Dedifferentiated amniotic fluid mesenchymal stem cell (primary cell): Measurements from ENCODE around the gene ADSL.
"Not testable (repeated sequence)": the region's sequence is repeated elsewhere in the genome, so short reads cannot be mapped to it uniquely, and the experiment has no call there.

Source experiments
- DNase-seq: peaks from one replicate; pipeline ENCODE4 v3.0.0-alpha.2; 2016; ENCODE audit errors: extremely low spot score

The ADSL gene

DNA sequence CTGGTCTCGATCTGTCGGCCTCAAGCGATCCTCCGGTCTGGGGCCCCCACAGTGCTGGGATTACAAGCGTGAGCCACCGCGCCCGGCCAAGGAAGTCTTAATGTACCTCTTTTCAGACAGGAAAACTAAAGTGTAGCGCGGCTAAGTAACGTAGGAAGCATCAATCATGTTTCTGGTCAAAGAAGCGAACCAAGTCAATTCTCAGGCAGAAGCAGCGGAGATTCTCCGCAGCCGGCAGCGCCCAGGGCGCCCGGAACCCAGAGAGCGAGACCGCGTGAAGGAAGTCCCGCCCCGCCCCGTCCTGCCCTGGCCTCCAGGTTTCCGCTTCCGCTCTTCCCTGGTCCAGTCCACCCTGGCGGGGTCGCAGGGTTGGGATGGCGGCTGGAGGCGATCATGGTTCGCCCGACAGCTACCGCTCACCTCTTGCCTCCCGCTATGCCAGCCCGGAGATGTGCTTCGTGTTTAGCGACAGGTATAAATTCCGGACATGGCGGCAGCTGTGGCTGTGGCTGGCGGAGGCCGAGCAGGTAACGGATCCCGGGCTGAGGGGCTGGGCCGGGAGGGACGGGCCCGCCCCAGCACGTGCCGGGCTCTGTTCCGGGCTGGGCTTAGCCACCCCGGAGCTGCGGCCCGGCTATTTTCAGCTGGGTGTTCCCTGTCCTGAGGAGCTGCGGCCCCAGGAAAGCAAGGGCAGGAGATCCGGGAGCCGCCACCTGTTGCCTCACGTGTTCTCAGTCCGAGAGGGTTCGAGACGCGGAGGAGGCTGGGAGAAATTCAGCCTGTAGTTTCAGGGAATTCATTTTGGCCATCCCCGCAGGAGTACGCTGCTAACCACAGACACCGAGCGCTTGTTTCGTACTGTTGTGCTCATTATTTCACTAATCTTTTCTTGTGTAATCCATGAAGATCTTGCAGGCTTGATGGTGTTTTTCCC, at the start of gene ADSL:
TSS of gene ADSL (plus strand) at position 316 of the 934 bp plus-strand sequence. CDS start at position 375, 59 bp downstream.
- DNase-seq = peak; percentile 80

DNA sequence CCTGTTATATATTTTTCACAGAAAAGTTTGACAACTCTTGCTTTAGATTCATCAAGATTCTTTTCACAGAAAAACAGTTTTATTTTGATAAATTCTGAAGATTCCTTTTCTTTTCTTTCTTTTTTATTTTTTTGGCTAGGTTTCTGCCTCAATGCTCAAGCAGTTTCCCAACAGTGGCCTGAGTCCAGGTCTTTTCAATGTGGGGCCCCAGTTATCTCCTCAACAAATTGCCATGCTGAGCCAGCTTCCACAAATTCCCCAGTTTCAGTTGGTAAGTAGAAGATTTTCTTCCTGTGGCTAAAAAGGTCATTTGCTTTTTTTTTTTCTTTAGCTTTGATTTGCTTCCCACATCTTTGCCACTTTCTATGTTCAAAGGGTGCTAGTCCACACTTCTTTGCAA, 46.0 kb upstream of the ADSL start:
- peak; percentile 9 for DNase-seq

DNA sequence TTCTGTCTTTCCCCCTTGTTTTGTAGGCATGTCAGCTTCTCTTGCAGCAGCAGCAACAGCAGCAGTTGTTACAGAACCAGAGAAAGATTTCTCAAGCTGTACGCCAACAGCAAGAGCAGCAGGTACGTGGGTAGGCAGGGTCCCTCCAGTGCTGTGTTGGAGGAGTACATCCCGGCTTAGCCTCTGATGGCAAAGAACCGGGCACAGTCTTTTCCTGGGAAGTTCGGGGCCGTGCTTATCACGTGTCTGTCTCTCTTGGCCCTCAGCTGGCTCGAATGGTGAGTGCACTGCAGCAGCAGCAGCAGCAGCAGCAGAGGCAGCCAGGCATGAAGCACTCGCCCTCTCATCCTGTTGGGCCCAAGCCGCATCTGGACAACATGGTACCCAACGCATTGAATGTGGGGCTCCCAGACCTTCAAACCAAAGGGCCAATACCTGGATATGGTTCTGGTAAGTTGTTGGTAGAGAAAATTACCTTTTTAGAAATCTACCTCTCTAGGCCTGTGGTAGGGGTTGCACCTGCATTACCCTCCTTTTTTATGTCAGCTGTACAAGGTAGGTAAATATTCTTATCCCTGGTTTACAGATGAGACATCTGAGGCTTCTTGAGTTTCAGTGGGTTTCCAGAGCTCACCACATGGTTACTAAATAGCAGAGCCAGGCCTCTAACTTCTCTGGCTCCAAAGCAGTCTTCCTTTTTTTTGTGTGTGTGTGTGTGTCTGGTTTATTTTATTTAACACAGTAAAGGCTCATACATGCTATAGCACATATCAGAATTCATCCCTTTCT, 45.2 kb upstream of the ADSL start:
- peak; percentile 3 for DNase-seq

DNA sequence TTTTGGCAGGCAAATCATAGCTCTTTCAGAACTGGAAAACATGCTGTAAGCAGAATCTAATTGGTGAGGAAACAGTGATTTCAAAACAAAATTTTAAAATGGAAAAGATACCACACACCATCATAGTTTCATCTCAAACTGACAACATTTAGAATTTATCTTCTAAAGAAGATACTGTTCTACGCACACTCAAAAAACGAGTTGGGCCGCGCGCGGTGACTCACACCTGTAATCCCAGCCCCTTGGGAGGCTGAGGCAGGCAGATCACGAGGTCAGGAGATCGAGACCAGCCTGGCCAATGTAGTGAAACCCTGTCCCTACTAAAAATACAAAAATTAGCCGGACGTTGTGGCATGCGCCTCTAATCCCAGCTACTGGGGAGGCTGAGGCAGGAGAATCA, 44.2 kb upstream of the ADSL start:
- no peak for DNase-seq

DNA sequence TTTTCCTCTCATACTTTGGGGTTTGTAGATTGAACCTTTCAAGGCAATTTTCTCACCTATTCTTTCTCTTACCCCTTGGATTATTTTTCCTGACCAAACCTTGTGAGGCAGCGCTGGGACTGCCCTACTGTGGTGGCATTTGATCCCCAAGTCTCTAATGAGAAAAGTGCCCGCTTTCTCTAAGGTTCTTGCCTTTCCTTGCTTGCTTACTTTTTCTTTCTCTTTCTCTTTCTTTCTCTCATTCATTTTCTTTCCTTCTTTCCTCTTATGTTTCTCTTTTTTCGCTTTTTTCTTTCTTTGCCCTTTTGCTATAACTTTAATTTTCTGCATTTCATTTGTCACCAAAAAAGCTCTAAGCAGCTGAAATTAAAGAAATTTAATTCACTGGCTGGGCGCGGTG, 40.7 kb upstream of the ADSL start:
- DNase-seq = no peak

DNA sequence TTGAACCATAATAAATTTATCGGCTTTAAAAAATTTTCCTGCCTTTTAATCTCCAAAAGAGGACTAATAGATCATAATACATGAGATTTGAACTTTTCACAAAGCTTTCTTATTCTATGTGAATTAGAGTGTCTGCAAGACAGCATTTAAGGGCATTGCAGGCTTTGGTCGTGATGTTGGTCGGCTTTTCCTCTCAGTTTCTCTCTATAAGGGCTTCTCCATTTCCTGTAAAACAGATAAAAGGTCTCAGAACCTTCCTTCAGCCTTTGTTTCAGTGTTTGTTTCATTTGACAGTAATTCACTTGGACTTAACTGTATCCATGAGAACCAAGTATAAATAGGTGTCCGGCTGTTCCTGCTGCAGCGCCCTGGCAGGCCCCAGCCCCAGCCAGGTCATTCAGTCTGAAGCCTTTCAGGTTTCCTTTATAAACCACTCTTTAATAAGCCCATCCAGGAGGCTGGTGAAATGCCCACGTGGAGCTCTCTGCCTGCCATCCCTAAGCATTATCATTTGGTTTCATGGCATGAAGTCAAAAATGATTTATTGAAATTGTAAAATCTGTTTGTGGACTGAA, 37.2 kb upstream of the ADSL start:
- no peak for DNase-seq

DNA sequence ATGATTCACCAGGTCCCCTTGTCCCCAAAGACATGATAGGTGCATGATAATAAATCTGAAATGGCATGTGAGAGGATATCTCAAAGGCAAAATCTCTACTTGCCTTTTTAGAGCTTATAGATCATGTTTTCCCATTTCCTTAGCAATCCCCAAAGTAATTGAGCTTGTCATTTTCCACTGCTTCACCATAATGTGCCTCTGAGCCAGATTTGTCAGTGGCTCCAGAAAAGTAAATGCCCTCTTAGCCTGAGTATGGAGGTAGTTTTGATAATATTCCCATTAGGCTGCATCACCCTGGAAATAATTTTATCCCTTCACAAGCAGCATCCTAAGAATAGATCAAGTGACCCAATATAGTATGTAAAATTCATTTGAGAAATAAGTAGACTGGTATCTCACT, 36.7 kb upstream of the ADSL start:
- no peak for DNase-seq

DNA sequence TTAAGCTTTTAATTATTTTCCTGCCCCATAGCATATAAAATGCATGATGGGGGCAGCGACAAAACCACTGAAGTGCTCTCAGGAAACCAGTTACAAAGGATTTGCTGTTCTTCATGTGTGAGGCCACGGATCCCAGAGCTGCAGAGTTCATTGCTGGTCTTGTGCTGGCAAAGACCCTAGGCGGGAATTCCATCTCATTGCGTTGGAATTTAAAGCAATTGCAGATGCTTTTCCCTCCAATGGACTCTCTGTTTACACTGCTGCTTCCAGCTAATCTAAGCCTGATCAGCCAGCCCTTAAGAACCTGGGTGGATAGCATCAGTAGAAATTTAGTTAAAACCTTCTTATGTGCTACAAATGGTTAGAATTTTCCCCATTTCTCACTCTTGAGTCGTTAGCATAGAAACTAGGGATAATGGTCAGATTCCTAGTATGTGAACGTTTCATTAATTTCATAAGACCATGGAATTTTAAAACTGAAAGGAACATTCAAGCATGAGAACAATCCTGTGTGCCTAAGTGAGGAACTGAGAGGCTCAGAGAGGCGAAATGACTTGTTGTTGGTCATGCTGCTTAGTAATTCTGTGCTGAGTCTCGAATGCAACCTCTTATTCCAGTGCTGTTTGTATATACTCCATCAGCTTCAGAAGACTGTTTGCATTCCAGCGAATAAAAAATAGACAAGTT, 36.1 kb upstream of the ADSL start:
- DNase-seq = peak; percentile 86

DNA sequence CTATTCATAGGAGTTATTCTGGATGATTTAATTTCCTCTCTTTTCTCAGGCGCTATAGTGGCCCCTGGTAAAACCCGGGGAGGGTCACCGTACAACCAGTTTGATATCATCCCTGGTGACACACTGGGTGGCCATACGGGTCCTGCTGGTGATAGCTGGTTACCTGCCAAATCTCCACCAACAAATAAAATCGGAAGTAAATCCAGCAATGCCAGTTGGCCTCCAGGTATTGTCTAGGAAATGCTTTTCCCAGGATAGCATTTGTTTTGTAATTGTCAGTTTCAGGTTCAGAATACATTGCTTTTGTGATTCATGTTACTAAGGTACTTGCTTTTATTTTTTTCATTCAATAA, 35.6 kb upstream of the ADSL start:
- no peak for DNase-seq

DNA sequence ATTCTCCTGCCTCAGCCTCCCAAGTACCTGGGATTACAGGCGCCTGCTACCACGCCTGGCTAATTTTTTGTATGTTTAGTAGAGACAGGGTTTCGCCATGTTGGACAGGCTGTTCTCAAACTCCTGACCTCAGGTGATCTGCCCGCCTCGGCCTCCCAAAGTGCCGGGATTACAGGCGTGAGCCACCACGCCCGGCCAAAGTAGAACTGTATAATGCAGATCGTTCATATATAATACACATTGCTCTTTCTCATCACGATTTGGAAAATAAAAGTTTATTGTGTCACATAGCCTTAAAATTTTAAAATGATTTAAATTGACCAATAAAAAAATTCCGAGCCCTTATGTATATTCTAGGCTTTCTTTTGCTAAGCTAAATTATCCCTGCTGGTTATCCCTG, 34.7 kb upstream of the ADSL start:
- not testable (repeated sequence) for DNase-seq

DNA sequence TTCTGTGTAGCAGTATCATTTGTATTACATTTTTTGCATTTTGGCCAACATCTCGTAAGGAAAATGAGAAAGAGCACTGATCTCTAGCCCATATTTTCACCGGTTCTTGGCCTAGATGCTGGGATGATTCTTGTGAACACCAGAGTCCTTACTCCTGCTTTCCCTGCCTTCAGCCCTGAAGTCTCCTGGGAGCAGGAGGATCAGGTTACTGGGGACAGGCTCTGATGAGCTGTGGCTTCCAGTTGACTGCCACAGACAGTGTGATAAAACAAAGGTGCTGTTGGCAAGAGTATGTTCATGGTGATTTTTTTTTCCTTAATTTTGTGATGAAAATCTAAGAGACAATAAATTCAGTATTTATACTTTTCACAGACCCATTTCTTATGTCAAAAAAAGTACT, 34.2 kb upstream of the ADSL start:
- DNase-seq = no peak

DNA sequence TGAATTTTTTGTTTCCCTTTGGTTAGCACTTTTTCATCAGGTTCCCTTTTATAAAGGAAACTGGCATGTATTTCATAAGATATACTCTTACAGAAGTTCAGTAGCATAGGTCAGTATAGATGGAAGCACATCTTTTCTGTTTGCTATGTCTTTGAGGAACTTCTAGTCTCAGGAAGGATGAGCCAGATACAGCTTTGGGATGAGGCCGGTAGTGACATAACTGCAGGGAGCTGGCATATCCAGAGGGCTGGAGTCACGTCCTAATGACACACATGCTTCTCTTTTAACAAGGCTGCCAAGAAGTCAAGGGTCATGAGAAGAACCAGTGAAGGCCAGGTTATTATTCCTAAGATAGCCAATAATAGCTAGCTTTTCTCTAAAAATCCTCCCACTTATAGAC, 33.3 kb upstream of the ADSL start:
- no peak for DNase-seq

DNA sequence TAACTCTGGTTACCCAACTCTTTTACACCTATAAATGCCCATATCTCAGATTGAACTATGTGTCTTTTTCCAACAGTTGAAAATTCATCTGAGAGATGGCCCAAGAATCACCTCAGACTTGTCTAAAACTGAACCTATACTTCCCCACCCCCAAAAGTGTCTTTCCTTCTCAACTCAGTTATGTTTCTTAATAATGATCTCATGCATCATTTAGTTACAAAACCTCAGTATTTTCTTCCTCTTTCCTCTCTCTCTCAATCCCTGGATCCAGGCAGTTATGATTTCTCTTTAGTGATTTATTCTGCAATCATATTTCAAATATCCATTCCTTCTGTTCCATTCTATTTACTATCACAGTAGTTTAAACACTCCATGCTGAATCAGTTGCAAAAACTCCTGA, 32.3 kb upstream of the ADSL start:
- DNase-seq = no peak

DNA sequence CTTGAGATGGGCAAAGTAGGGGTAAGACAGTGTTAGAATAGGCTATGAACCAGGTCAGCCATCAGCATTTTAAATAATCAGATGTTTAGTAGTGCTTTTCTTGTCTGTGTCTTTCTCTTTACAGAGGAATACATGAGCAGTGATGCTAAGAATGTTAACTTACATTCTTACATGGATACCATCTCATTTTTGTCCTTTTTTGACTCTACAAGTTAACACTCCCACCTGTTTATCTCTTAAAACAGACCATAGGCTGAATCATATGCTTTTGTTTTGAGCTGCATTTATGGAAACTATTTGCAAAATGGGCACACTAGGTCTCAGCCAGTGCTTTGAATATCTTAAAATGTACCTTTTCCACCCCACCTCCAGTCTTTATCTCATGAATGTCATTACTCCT, 25.6 kb upstream of the ADSL start:
- no peak for DNase-seq

DNA sequence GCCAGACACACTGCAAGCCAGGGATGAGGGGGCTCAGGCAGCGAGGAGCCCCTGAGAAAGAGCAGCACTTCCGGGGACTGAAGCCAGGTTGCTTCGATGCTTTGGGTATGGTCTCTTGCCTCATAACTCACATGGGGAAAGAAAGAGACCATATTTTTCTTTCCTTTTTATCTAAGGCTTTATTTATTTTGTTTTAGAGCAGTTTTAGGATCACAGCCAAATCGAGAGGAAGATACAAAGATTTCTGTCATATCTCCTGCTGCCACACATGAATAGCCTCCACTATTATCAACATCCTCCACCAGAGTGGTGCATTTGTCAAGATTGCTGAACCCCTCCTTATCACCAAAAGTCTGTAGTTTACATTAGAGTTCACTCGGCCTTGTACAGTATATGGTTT, 24.3 kb upstream of the ADSL start:
- DNase-seq = no peak

DNA sequence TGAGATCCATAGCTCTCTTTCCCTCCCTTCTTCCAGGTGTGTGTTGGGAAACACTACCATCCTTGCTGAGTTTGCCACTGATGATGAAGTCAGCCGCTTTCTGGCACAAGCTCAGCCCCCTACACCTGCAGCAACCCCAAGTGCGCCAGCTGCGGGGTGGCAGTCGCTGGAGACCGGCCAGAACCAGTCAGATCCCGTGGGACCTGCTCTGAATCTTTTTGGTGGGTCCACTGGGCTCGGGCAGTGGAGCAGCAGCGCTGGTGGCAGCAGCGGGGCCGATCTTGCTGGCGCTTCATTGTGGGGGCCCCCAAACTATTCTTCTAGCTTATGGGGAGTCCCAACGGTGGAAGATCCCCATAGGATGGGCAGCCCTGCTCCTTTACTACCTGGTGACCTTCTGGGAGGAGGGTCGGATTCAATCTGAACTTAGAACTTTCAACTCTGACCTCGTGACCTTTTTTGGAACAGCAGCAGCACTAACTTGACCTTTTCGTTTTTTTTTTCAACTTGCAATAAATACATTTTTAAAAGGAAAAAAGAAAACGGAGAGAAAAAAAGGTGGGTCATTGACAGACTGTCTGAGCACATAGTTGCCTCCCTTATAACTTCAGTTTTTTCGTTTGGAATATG, 23.4 kb upstream of the ADSL start:
- DNase-seq = no peak

DNA sequence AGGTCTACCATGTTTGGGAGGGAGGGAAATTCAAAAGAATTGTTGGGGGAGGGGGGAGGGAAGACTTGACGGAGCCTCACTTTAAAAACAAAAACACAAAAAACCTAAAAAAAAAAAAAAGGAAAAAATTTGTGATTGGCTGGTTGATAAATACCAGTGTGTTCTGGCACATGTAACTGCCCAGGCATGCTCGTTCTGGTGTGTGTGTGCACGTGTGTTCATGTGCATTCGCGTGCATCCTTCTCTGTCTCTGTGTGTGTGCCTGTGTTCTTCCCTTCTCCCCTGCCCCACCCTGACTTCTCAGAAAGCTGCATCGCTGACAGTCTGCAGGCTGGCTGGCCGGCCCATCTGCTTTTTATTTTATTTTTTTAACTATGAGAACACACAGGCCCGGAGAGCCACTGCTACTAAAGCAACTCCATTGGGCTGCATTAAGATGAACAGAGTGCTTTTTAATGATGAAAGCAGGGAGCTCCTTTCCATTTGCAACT, 22.6 kb upstream of the ADSL start:
- DNase-seq = no peak

DNA sequence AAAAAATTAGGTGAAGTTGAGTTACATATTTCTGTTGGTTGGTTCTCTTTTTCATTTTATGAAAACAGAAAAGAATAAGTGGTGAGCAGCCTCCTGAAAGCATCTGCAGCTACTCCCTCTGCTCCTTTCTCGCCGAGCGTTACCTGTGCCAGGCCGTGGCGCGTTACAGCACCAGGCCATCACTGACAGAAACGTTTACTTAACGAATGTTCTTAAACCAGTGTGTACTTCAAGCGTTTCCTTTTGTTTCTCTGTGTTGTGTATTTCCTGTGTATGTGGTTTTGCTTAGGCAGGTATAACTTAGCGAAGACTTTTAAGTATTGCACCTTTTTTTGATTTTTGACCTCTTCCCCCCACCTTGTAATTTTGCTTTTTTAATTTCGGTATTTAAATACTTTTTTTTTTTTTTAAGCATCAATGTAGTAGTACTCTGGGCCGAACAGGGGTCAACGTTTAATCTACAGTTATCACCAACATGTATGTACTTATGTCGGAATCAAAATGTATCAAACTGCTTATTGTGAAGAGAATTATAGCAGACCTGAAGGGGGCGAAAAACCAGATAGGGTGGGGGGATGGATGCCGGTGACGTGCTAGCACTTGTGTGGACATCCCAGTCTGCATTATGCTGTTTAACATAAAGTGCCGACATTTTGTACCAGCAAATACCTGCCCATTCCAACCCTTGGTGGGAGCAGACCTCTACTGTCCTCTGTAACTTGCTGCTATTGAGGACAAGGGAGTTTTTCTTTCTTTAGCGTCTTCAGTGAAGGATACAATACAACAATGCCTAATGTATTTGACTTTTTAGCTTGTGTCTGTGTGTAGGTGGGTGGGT, 21.6 kb upstream of the ADSL start:
- no peak for DNase-seq

DNA sequence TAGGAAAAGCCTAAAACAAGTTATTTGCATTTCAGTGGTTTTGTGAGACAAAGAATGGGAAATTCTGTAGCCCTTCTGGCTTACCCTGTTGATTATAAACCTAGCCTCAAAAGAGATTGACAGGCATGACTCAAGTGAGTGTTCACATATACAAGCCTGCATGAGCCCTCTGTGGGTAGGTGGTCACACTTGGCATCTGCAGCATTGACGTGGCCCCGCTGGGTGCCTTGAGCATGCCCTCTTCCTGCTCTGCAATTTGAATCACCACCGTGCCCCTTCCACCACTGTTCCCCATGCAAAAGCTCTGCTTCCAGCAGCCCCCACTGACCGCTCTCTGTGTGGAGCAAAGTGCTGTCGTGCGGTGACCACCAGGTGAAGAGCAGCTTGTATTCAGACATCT, 21.0 kb upstream of the ADSL start:
- DNase-seq = no peak

DNA sequence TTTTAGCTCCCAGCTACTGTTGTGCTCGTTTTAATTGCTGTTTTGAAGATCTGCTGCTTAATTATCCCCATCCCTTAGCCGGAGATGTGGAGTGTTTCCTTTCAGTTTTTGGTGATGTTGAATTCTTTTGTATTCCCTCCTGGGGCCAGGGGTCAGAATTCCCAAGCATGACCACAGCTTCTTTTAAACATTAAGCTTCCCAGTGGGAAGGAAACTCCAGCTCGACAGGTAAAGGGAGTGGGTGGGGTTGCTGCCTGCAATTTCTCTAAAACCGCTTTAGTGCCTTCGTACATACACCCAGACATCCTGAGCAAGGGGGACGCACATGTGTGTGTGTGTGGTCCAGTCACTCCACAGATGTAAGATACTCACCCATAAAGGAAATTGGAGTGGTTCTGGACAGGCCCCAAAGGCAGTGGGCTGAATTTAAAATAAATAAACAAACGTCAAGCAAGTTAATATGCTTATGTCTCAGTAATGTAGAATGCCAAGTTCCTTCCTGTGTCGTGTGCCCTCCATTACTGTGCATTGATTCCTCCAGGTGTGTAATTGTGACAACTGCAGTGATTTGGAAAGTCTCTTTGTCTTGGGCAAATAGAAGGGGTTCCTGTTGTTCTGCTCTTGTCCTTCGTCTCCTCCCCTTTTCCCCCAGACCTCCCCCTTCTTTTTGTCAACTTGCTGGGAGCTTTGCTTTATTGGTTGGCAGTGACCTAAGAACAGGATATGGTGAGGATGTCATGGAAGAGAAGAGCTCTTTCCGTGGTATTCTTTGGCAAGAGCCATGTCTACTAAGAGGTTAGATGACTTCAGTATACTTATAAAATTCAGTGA, 19.2 kb upstream of the ADSL start:
- no peak for DNase-seq
